H1 (cell line): ENCODE results near the gene TP63. TPM values are rescaled to one million over a fixed set of nuclear protein-coding genes. Genes with fewer than 3 reads are reported as not detected.

ENCODE experiments used
- CHD7 ChIP-seq: fragments of 300-600 bp; sonication (generic); IDR thresholded peaks from 2 replicates; pipeline ENCODE4 v1.7.1; 2012; ENCODE audit warnings: low read length, moderate library complexity, mild to moderate bottlenecking, inconsistent platforms; ENCODE audit not compliant: insufficient replicate concordance
- SRF ChIP-seq: IDR thresholded peaks from 2 replicates; pipeline ENCODE4 v1.6.1; 2011; ENCODE audit warnings: mild to moderate bottlenecking, low read depth, low read length, moderate library complexity
- polyA plus RNA-seq, 7 experiments: library from polyadenylated mRNA; depleted of rRNA in 3 of 7; stranded (reverse) in 5 of 7; unstranded in 2 of 7; fragments of >200 nt in 5 of 7; fragments of 200-250 nt in 2 of 7; gene quantifications; 1 replicate in 5 of 7; 2 replicates in 1 of 7; 4 replicates in 1 of 7; pipeline versions ENCODE4 v1.2.1 to v1.2.3, GENCODE V29; 2011 to 2013; ENCODE audit warnings: missing spikeins in 2 of 7, mixed read lengths in 2 of 7
- total RNA-seq: library from RNA; stranded (reverse); fragmentation: NEBNext Ultra II Directional; extraction: Animal tissue kit (Norgen Biotek cat#: 25700); gene quantifications from 2 replicates; pipeline ENCODE4 v1.2.1, GENCODE V29; 2021

Gene TP63
- total and polyA plus RNA-seq, 2 of the 8 experiments (the other 6 are each of a cell fraction or from before 2014, with no cell fraction given) = not detected

DNA sequence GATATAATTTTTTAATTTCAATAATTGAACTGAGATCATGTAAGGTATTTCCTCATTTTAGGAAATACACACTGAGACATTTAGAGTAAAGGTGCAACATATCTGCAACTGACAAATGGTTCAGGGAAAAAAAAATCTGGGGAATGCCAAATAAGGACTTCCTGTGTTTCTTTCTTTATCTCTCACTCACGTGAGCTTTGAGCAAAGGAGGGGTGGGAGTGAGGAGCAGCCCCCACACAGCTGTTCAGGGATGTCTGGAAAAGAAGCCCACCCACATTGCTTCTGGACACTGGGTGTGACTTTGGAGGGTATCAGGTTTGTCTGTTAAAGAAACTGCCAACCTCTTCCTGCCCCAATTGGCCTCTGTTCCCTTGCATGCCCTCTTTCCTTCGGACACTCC lies 5.6 kb upstream of the TP63 start (continued):
- TF ChIP-seq CHD7 = no peak
- TF ChIP-seq SRF = peak; percentile 85
